Pancreas (tissue), 10 donors: Measurements from ENCODE around the gene NFYB. TPM values are rescaled to one million over a fixed set of nuclear protein-coding genes. Genes with fewer than 3 reads are reported as not detected.

Experiments used
- ATAC-seq, 4 donors: fragments of 200-7000 bp; cut with Tn5 transposase; one replicate each; pipeline versions ENCODE4 v1.8.0 to v1.9.1; 2020; ENCODE audit warnings: mild to moderate bottlenecking in 4 of 4, moderate library complexity in 4 of 4
- DNase-seq, 6 donors: peaks; one replicate each; pipeline ENCODE4 v3.0.0-alpha.2; 2020
- FAIRE-seq: peaks from 2 replicates; lab custom pipeline; 2012; peaks lifted over from hg19 to GRCh38; lab: Jason Lieb, UNC
- H3K27ac ChIP-seq, 4 donors: fragments of 200-600 bp; sonication (generic); 1 replicate in 3 of 4; 2 replicates in 1 of 4; pipeline versions ENCODE4 v1.5.0 to v1.8.0; 2020
- H3K27me3 ChIP-seq, 4 donors: fragments of 200-600 bp; one replicate each; pipeline ENCODE4 v1.8.0; 2021
- H3K36me3 ChIP-seq, 3 donors: fragments of 200-600 bp; sonication (generic) in 1 of 3; one replicate each; pipeline versions ENCODE4 v1.5.0 to v1.8.0; 2020 to 2021
- H3K4me1 ChIP-seq, 3 donors: fragments of 200-600 bp; one replicate each; pipeline ENCODE4 v1.8.0; 2021
- H3K4me3 ChIP-seq, 4 donors: fragments of 200-600 bp; sonication (generic) in 2 of 4; one replicate each; pipeline versions ENCODE4 v1.5.0 to v1.8.0; 2020 to 2021
- H3K9me3 ChIP-seq, 4 donors: fragments of 200-600 bp; one replicate each; pipeline ENCODE4 v1.8.0; 2021
- CTCF ChIP-seq, 4 donors: fragments of 200-600 bp; sonication (generic) in 3 of 4; IDR thresholded peaks; one replicate each; pipeline versions ENCODE4 v1.5.0 to v1.8.0; 2021; ENCODE audit warnings: antibody characterized with exemption in 4 of 4
- WGBS, 2 donors: extraction: QIAGEN DNeasy Blood & Tissue Kit; methylation state at CpG; one replicate each; pipeline ENCODE4 v1.1.7; 2013; 5-methylcytosine and 5-hydroxymethylcytosine counted together
- intact Hi-C, 3 donors: fragments of 100-400 bp; cut with DNase I; formaldehyde crosslinking; loops; one replicate each; pipeline versions ENCODE4 v1.11.1 to v1.14.2; 2022
- polyA plus RNA-seq, 2 donors: library from polyadenylated mRNA; stranded (reverse); fragments of 200-250 nt; gene quantifications; one replicate each; pipeline ENCODE4 v1.2.3, GENCODE V29; 2013
- total RNA-seq, 6 donors: library from RNA; stranded (reverse); fragmentation: NEBNext Ultra II Directional in 4 of 6; extraction: Animal tissue kit (Norgen Biotek cat#: 25700) in 4 of 6; gene quantifications; one replicate each; pipeline versions ENCODE4 v1.2.1 to v1.2.4, GENCODE V29; 2021 to 2023
- donor health status: healthy with polysubstance abuse.
- donor health status: DM: no; HTN: no; CAD: no; lungs with moderate emphysema.
- donor health status: DM: no; HTN: no; CAD: no.
- donor health status: control.
- donor health status: control.
- donor health status: Bipolar disorder and iron deficiency.
- donor health status: DM: yes; HTN: yes; CAD: no.
- donor health status: DM: no; HTN: no; CAD: no.
- donor health status: DM: no; HTN: no; CAD: no.
- donor health status: DM: yes; HTN: yes; CAD: no.

The NFYB gene
- total and polyA plus RNA-seq, 8 donors: 7.8 to 15.8 (median 10.5) TPM

- no peak for TF ChIP-seq CTCF (IDR thresholded peaks at IDR 0.05)
- Histone ChIP-seq H3K4me1 (peaks cover 0 to 20% (median 0%) of the 10 kb centered on the region in 3 donors), H3K9me3 (no peaks in the 10 kb centered on the region), H3K27me3 (no peaks in the 10 kb centered on the region), H3K27ac (peak overlapping the region in 3 of 4 donors; percentile 29 to 57 (median 50)), H3K4me3 (no peak overlapping the region), H3K36me3 (no peaks in the 10 kb centered on the region)
- peak; percentile 66 to 85 (median 83) for DNase-seq
- ATAC-seq: peak; percentile 84 to 90 (median 86)
- intact Hi-C loops: no loop called here
- 34 to 42% methylated on average over 4 of the region's 4 CpGs for WGBS, 2 donors
- FAIRE-seq: no peak
Measured at GRCh38 chr12:104182144-104182543, 44.1 kb upstream of the NFYB start.

GRCh38 chr12:104181313-104181712 is 43.3 kb upstream of the NFYB start:
- ATAC-seq: peak in 2 of 4 donors; percentile 4 to 7
- no peak overlapping the region for H3K27ac ChIP-seq
- WGBS, 2 donors: 50 to 57% methylated on average over 4 of the region's 4 CpGs

GRCh38 chr12:104180374-104180773 is 42.4 kb upstream of the NFYB start:
- Histone ChIP-seq H3K27ac (no peak overlapping the region), H3K4me3 (no peak overlapping the region), H3K9me3 (no peaks in the 10 kb centered on the region), H3K27me3 (no peaks in the 10 kb centered on the region), H3K36me3 (no peaks in the 10 kb centered on the region), H3K4me1 (peaks cover 0 to 20% (median 0%) of the 10 kb centered on the region in 3 donors)
- ATAC-seq (no peak), DNase-seq (no peak), FAIRE-seq (no peak)
- TF ChIP-seq CTCF (IDR thresholded peaks at IDR 0.05): no peak
- intact Hi-C loops: no loop called here
- whole genome bisulfite sequencing, 2 donors: 87% methylated on average over 5 of the region's 5 CpGs

More at GRCh38 chr12:104181313-104181712, 43.3 kb upstream of the NFYB start:
- no peak for FAIRE-seq
- H3K27me3 ChIP-seq: no peaks in the 10 kb centered on the region
- H3K4me1 ChIP-seq: peaks cover 0 to 20% (median 0%) of the 10 kb centered on the region in 3 donors
- intact Hi-C loops: no loop called here
- DNase-seq: no peak
- no peaks in the 10 kb centered on the region for H3K36me3 ChIP-seq
- no peaks in the 10 kb centered on the region for H3K9me3 ChIP-seq
- no peak for TF ChIP-seq CTCF (IDR thresholded peaks at IDR 0.05)
- no peak overlapping the region for H3K4me3 ChIP-seq

- ATAC-seq (peak in 3 of 4 donors; percentile 45 to 71 (median 50)), FAIRE-seq (no peak), DNase-seq (peak in 2 of 6 donors; percentile 36 to 40)
- WGBS, 2 donors: 49 to 63% methylated on average over 7 to 8 of the region's 8 CpGs
- H3K27ac ChIP-seq: peak overlapping the region in 1 of 4 donors; percentile 34
- intact Hi-C loops: no loop called here
- peaks cover 0 to 19% (median 0%) of the 10 kb centered on the region in 3 donors for H3K4me1 ChIP-seq
- TF ChIP-seq CTCF (IDR thresholded peaks at IDR 0.05): no peak
- H3K36me3 ChIP-seq: no peaks in the 10 kb centered on the region
- H3K4me3 ChIP-seq: no peak overlapping the region
- no peaks in the 10 kb centered on the region for H3K9me3 ChIP-seq
- H3K27me3 ChIP-seq: no peaks in the 10 kb centered on the region
Measured at GRCh38 chr12:104177663-104178501, 39.9 kb upstream of the NFYB start.

GRCh38 chr12:104177336-104177662 is 39.3 kb upstream of the NFYB start:
- H3K4me3 ChIP-seq: no peak overlapping the region
- ATAC-seq (no peak), FAIRE-seq (no peak), DNase-seq (no peak)
- H3K27ac ChIP-seq: peak overlapping the region in 1 of 4 donors; percentile 34
- intact Hi-C loops: no loop called here
- H3K9me3 ChIP-seq: no peaks in the 10 kb centered on the region
- peaks cover 0 to 15% (median 0%) of the 10 kb centered on the region in 3 donors for H3K4me1 ChIP-seq
- no peaks in the 10 kb centered on the region for H3K36me3 ChIP-seq
- 52 to 65% methylated on average over 2 of the region's 2 CpGs for WGBS, 2 donors
- TF ChIP-seq CTCF (IDR thresholded peaks at IDR 0.05): no peak
- H3K27me3 ChIP-seq: no peaks in the 10 kb centered on the region
